HEK293 (cell line): ENCODE measurements around the gene GEMIN5.

ENCODE experiments used
- GLIS1 ChIP-seq: fragments of 450-650 bp; formaldehyde crosslinking; IDR thresholded peaks from 2 replicates; pipeline ENCODE4 v1.5.1; 2016; ENCODE audit warnings: missing biosample characterization, missing genetic modification characterization
- HOXA7 ChIP-seq: sonication (generic); formaldehyde crosslinking; IDR thresholded peaks from 2 replicates; pipeline ENCODE4 v1.8.1; 2022; ENCODE audit warnings: missing genetic modification reagents, borderline replicate concordance
- HOXD13 ChIP-seq: sonication (generic); formaldehyde crosslinking; IDR thresholded peaks from 2 replicates; pipeline ENCODE4 v1.8.0; 2022; ENCODE audit warnings: missing genetic modification reagents, borderline replicate concordance
- IKZF3 ChIP-seq: fragments of 450-650 bp; IDR thresholded peaks from 2 replicates; pipeline ENCODE4 v1.5.0; 2018; ENCODE audit warnings: missing biosample characterization, mild to moderate bottlenecking, missing genetic modification characterization, moderate library complexity
- KLF1 ChIP-seq: fragments of 450-650 bp; formaldehyde crosslinking; IDR thresholded peaks from 2 replicates; pipeline ENCODE4 v1.5.1; 2016; ENCODE audit warnings: missing biosample characterization, missing genetic modification characterization
- KLF8 ChIP-seq: fragments of 450-650 bp; formaldehyde crosslinking; IDR thresholded peaks from 2 replicates; pipeline ENCODE4 v1.5.1; 2016; ENCODE audit warnings: missing biosample characterization, missing genetic modification characterization
- MEIS1 ChIP-seq: sonication (generic); formaldehyde crosslinking; IDR thresholded peaks from 2 replicates; pipeline ENCODE4 v1.8.1; 2022; ENCODE audit warnings: missing genetic modification reagents, mild to moderate bottlenecking, borderline replicate concordance
- SP7 ChIP-seq: fragments of 450-650 bp; formaldehyde crosslinking; IDR thresholded peaks from 2 replicates; pipeline ENCODE4 v1.5.1; 2016; ENCODE audit warnings: missing biosample characterization, missing genetic modification characterization
- WT1 ChIP-seq: fragments of 450-650 bp; formaldehyde crosslinking; IDR thresholded peaks from 2 replicates; pipeline ENCODE4 v1.5.1; 2016; ENCODE audit warnings: missing biosample characterization, missing genetic modification characterization
- ZBTB21 ChIP-seq: fragments of 450-650 bp; formaldehyde crosslinking; IDR thresholded peaks from 2 replicates; pipeline ENCODE4 v1.5.1; 2017; ENCODE audit warnings: missing biosample characterization, missing genetic modification characterization
- ZBTB7A ChIP-seq: fragments of 450-650 bp; formaldehyde crosslinking; IDR thresholded peaks from 2 replicates; pipeline ENCODE4 v1.5.1; 2016; ENCODE audit warnings: low read depth, missing biosample characterization, missing genetic modification characterization
- ZFP69B ChIP-seq: fragments of 450-650 bp; formaldehyde crosslinking; IDR thresholded peaks from 2 replicates; pipeline ENCODE4 v1.5.1; 2016; ENCODE audit warnings: missing biosample characterization, missing genetic modification characterization
- ZIC2 ChIP-seq: fragments of 450-650 bp; formaldehyde crosslinking; IDR thresholded peaks from 2 replicates; pipeline ENCODE4 v1.5.1; 2016; ENCODE audit warnings: missing biosample characterization, missing genetic modification characterization
- ZNF10 ChIP-seq: fragments of 450-650 bp; formaldehyde crosslinking; IDR thresholded peaks from 2 replicates; pipeline ENCODE4 v1.5.1; 2017; ENCODE audit warnings: missing biosample characterization, missing genetic modification characterization
- ZNF114 ChIP-seq: fragments of 450-650 bp; formaldehyde crosslinking; IDR thresholded peaks from 2 replicates; pipeline ENCODE4 v1.5.0; 2017; ENCODE audit warnings: missing biosample characterization, missing genetic modification characterization
- ZNF146 ChIP-seq: fragments of 450-650 bp; formaldehyde crosslinking; IDR thresholded peaks from 2 replicates; pipeline ENCODE4 v1.5.1; 2016; ENCODE audit warnings: missing biosample characterization, missing genetic modification characterization
- ZNF175 ChIP-seq: fragments of 450-650 bp; formaldehyde crosslinking; IDR thresholded peaks from 2 replicates; pipeline ENCODE4 v1.5.1; 2016; ENCODE audit warnings: missing biosample characterization, missing genetic modification characterization
- ZNF19 ChIP-seq: fragments of 450-650 bp; formaldehyde crosslinking; IDR thresholded peaks from 2 replicates; pipeline ENCODE4; 2016; ENCODE audit warnings: missing biosample characterization, missing genetic modification characterization, low read depth
- ZNF248 ChIP-seq: fragments of 450-650 bp; formaldehyde crosslinking; IDR thresholded peaks from 2 replicates; pipeline ENCODE4 v1.5.1; 2017; ENCODE audit warnings: missing biosample characterization, missing genetic modification characterization
- ZNF433 ChIP-seq: fragments of 450-650 bp; formaldehyde crosslinking; IDR thresholded peaks from 2 replicates; pipeline ENCODE4 v1.5.1; 2016; ENCODE audit warnings: missing biosample characterization, missing genetic modification characterization, low read depth
- ZNF530 ChIP-seq: fragments of 450-650 bp; formaldehyde crosslinking; IDR thresholded peaks from 2 replicates; pipeline ENCODE4 v1.5.1; 2016; ENCODE audit warnings: low read depth, missing biosample characterization, missing genetic modification characterization
- ZNF544 ChIP-seq: fragments of 450-650 bp; formaldehyde crosslinking; IDR thresholded peaks from 2 replicates; pipeline ENCODE4 v1.5.0; 2017; ENCODE audit warnings: missing biosample characterization, missing genetic modification characterization
- ZNF596 ChIP-seq: fragments of 450-650 bp; IDR thresholded peaks from 2 replicates; pipeline ENCODE4 v1.5.0; 2018; ENCODE audit warnings: missing biosample characterization, mild to moderate bottlenecking, missing genetic modification characterization, moderate library complexity
- ZNF626 ChIP-seq: fragments of 450-650 bp; sonication (Bioruptor Pico); formaldehyde crosslinking; IDR thresholded peaks from 2 replicates; pipeline ENCODE4 v1.5.1; 2018; ENCODE audit warnings: missing biosample characterization, missing genetic modification characterization, inconsistent platforms
- ZNF768 ChIP-seq: fragments of 450-650 bp; formaldehyde crosslinking; IDR thresholded peaks from 2 replicates; pipeline ENCODE4 v1.5.1; 2018; ENCODE audit warnings: missing biosample characterization, mild to moderate bottlenecking, missing genetic modification characterization
- ZNF843 ChIP-seq: fragments of 450-650 bp; formaldehyde crosslinking; IDR thresholded peaks from 2 replicates; pipeline ENCODE4 v1.5.1; 2016; ENCODE audit warnings: missing biosample characterization, missing genetic modification characterization
- ZSCAN30 ChIP-seq: fragments of 450-650 bp; IDR thresholded peaks from 2 replicates; pipeline ENCODE4 v1.5.1; 2018; ENCODE audit warnings: missing biosample characterization, mild to moderate bottlenecking, missing genetic modification characterization, moderate library complexity
- ZXDB ChIP-seq: fragments of 450-650 bp; formaldehyde crosslinking; IDR thresholded peaks from 2 replicates; pipeline ENCODE4 v1.5.1; 2016; ENCODE audit warnings: missing biosample characterization, missing genetic modification characterization
- TF ChIP-seq, protein P1 (sequence below): fragments of 450-650 bp; formaldehyde crosslinking; IDR thresholded peaks from 2 replicates; pipeline ENCODE4 v1.5.1; 2016; ENCODE audit warnings: missing biosample characterization, missing genetic modification characterization
- TF ChIP-seq, protein P2 (sequence below): fragments of 450-650 bp; formaldehyde crosslinking; IDR thresholded peaks from 2 replicates; pipeline ENCODE4 v1.5.1; 2016; ENCODE audit warnings: missing biosample characterization, missing genetic modification characterization
- TF ChIP-seq, protein P3 (sequence below): fragments of 450-650 bp; formaldehyde crosslinking; IDR thresholded peaks from 2 replicates; pipeline ENCODE4 v1.5.1; 2016; ENCODE audit warnings: missing biosample characterization, missing genetic modification characterization
- TF ChIP-seq, protein P4 (sequence below): fragments of 450-650 bp; formaldehyde crosslinking; IDR thresholded peaks from 2 replicates; pipeline ENCODE4 v1.5.1; 2016; ENCODE audit warnings: missing biosample characterization, missing genetic modification characterization

GEMIN5 gene

DNA sequence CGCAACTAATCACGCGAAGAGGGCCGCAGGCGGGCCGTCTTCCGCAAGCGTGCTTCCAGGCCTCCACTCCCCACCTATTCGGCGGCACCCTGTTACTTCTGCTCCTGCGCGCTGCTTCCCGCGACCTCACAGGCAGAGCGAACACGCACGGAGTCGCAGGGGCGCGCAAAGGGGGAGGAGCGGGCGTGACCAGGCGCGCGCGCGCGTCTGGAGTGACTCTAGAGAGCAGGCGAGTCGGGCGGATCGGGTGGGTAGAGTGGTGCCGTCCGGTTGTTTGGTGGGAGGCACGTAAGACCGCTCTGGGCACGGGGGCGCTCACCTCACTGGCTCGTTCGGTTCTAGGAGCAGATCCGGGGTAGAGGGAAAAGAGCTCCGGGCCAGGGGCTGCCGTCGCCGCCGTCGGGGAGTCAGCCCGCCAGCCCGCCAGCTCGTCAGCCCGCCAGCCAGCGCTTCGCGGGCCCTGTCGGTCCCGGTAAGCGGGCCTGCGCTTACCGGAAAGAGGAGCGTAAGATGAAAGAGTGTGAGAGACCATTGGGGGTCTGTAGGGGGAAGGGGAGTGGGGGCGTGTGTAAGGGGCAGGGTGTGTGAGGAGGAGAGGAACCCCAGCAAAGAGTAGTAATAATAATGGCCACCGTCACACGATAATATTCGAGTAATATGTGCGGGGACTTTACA, 79.6 kb downstream of the GEMIN5 start, which contains the start of gene CNOT8 (continued):
- TF ChIP-seq, protein P1, sequence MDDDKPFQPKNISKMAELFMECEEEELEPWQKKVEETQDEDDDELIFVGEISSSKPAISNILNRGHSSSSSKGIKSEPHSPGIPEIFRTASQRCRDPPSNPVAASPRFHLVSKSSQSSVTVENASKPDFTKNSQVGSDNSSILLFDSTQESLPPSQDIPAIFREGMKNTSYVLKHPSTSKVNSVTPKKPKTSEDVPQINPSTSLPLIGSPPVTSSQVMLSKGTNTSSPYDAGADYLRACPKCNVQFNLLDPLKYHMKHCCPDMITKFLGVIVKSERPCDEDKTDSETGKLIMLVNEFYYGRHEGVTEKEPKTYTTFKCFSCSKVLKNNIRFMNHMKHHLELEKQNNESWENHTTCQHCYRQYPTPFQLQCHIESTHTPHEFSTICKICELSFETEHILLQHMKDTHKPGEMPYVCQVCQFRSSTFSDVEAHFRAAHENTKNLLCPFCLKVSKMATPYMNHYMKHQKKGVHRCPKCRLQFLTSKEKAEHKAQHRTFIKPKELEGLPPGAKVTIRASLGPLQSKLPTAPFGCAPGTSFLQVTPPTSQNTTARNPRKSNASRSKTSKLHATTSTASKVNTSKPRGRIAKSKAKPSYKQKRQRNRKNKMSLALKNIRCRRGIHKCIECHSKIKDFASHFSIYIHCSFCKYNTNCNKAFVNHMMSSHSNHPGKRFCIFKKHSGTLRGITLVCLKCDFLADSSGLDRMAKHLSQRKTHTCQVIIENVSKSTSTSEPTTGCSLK (tag by site-specific recombination) = no peak
- TF ChIP-seq KLF1 (tag by site-specific recombination) (peak; percentile 61; the same call in 1 of the 2 replicates), MEIS1 (CRISPR knock-in tag) (no peak), ZNF433 (tag by site-specific recombination) (no peak), ZBTB21 (tag by site-specific recombination) (no peak), WT1 (tag by site-specific recombination) (peak; percentile 75), KLF8 (no peak; the same call in 1 of the 2 replicates), ZXDB (peak; percentile 98), ZBTB7A (tag by site-specific recombination) (no peak), ZNF10 (tag by site-specific recombination) (no peak), ZSCAN30 (tag by site-specific recombination) (peak; percentile 15; the same call in 1 of the 2 replicates), ZNF114 (tag by site-specific recombination) (no peak), ZNF626 (no peak), ZNF544 (no peak), ZNF248 (tag by site-specific recombination) (no peak), SP7 (tag by site-specific recombination) (peak; percentile 68), ZFP69B (tag by site-specific recombination) (no peak), ZNF596 (tag by site-specific recombination) (no peak; the same call in 1 of the 2 replicates), ZNF146 (no peak), HOXD13 (CRISPR knock-in tag) (no peak), ZNF843 (tag by site-specific recombination) (0 out of 2 replicates have a peak, but pooled peaks have one; percentile 65), HOXA7 (CRISPR knock-in tag) (no peak), GLIS1 (peak; percentile 54), ZIC2 (tag by site-specific recombination) (peak; percentile 34), ZNF175 (tag by site-specific recombination) (no peak), ZNF19 (tag by site-specific recombination) (no peak), ZNF768 (no peak), IKZF3 (tag by site-specific recombination) (no peak), ZNF530 (tag by site-specific recombination) (no peak)
- TF ChIP-seq, protein P2, sequence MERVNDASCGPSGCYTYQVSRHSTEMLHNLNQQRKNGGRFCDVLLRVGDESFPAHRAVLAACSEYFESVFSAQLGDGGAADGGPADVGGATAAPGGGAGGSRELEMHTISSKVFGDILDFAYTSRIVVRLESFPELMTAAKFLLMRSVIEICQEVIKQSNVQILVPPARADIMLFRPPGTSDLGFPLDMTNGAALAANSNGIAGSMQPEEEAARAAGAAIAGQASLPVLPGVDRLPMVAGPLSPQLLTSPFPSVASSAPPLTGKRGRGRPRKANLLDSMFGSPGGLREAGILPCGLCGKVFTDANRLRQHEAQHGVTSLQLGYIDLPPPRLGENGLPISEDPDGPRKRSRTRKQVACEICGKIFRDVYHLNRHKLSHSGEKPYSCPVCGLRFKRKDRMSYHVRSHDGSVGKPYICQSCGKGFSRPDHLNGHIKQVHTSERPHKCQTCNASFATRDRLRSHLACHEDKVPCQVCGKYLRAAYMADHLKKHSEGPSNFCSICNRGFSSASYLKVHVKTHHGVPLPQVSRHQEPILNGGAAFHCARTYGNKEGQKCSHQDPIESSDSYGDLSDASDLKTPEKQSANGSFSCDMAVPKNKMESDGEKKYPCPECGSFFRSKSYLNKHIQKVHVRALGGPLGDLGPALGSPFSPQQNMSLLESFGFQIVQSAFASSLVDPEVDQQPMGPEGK (tag by site-specific recombination) = 0 out of 2 replicates have a peak, but pooled peaks have one; percentile 49
- TF ChIP-seq, protein P3, sequence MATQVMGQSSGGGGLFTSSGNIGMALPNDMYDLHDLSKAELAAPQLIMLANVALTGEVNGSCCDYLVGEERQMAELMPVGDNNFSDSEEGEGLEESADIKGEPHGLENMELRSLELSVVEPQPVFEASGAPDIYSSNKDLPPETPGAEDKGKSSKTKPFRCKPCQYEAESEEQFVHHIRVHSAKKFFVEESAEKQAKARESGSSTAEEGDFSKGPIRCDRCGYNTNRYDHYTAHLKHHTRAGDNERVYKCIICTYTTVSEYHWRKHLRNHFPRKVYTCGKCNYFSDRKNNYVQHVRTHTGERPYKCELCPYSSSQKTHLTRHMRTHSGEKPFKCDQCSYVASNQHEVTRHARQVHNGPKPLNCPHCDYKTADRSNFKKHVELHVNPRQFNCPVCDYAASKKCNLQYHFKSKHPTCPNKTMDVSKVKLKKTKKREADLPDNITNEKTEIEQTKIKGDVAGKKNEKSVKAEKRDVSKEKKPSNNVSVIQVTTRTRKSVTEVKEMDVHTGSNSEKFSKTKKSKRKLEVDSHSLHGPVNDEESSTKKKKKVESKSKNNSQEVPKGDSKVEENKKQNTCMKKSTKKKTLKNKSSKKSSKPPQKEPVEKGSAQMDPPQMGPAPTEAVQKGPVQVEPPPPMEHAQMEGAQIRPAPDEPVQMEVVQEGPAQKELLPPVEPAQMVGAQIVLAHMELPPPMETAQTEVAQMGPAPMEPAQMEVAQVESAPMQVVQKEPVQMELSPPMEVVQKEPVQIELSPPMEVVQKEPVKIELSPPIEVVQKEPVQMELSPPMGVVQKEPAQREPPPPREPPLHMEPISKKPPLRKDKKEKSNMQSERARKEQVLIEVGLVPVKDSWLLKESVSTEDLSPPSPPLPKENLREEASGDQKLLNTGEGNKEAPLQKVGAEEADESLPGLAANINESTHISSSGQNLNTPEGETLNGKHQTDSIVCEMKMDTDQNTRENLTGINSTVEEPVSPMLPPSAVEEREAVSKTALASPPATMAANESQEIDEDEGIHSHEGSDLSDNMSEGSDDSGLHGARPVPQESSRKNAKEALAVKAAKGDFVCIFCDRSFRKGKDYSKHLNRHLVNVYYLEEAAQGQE = 0 out of 2 replicates have a peak, but pooled peaks have one; percentile 12
- TF ChIP-seq, protein P4, sequence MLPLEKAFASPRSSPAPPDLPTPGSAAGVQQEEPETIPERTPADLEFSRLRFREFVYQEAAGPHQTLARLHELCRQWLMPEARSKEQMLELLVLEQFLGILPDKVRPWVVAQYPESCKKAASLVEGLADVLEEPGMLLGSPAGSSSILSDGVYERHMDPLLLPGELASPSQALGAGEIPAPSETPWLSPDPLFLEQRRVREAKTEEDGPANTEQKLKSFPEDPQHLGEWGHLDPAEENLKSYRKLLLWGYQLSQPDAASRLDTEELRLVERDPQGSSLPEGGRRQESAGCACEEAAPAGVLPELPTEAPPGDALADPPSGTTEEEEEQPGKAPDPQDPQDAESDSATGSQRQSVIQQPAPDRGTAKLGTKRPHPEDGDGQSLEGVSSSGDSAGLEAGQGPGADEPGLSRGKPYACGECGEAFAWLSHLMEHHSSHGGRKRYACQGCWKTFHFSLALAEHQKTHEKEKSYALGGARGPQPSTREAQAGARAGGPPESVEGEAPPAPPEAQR = no peak
